T-helper 22 cell (primary cell): ENCODE data around the gene ARHGEF1.
"Not testable (repeated sequence)": the region's sequence is repeated elsewhere in the genome, so short reads cannot be mapped to it uniquely, and the experiment has no call there.

Experiments used
- DNase-seq: peaks from one replicate; pipeline ENCODE4 v3.0.0-alpha.2; 2020; ENCODE audit warnings: low read depth

Gene ARHGEF1

GRCh38 chr19:41930926-41931592 is 48.1 kb downstream of the ARHGEF1 start:
- DNase-seq, result no peak

DNA sequence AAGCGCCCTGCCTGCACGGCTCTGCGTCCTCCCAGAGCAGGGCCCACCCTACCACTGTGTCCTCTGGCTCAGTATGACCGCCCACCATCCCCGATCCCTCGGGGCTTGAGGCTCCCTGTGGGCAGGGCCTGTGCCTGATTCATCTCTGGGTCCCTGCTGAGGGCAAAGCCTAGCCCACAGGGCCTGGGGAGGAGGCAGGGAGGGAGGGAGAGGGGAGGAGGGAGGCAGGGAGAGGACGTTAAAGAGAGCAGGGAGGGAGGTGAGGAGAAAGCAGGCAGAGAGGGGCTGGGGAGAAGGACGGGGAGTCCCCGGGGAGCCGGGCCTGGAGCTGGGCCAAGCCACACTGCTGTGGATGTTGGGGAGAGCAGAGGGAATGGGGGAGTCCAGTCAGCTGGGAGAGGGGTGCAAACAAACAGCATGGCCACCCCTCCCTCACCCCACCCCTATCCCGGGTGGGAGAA is 49.3 kb downstream of the ARHGEF1 start:
- DNase-seq, result no peak

GRCh38 chr19:41932720-41933332 is 49.8 kb downstream of the ARHGEF1 start:
- DNase-seq, result no peak

- no peak for DNase-seq
These were observed 50.9 kb downstream of the ARHGEF1 start for GRCh38 chr19:41933693-41934426.

- DNase-seq, result peak; percentile 50
These were observed 51.9 kb downstream of the ARHGEF1 start for GRCh38 chr19:41934849-41935374.

DNA sequence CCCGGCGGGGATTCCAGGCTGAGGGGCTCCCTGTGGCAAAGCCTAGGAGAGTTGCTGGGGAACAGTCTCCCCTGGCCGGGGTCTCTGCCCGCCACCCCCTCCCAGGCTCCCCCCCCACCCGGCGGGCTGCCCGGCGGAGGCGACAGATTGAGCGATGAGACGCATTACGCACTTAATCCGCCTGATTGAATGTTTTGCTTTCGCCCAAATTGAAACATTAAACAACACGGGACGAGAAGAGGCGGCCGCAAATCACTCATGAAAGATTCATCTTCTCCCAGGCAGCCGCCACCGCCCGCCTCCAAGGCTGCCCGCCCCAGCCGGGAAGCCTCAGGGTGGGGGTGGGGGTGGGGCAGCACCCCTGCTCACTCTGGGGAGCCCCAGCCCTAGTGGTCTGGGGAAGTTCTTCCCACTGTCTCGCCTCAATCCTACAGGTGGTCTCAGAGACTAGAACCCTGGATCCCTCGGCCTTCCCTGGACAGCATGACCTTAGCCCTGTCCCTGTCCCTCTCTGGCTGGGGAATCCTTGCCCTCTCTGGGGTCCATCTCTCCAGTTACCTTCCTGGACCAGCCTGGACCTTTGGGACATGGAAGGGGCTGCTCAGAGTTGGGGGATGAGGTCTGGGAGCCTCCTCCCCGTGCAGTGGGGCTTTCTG is 52.9 kb downstream of the ARHGEF1 start:
- DNase-seq, result no peak

- no peak for DNase-seq
These were observed 53.4 kb downstream of the ARHGEF1 start for GRCh38 chr19:41936416-41936850.

- no peak for DNase-seq
These were observed 54.0 kb downstream of the ARHGEF1 start for GRCh38 chr19:41936961-41937360.

DNA sequence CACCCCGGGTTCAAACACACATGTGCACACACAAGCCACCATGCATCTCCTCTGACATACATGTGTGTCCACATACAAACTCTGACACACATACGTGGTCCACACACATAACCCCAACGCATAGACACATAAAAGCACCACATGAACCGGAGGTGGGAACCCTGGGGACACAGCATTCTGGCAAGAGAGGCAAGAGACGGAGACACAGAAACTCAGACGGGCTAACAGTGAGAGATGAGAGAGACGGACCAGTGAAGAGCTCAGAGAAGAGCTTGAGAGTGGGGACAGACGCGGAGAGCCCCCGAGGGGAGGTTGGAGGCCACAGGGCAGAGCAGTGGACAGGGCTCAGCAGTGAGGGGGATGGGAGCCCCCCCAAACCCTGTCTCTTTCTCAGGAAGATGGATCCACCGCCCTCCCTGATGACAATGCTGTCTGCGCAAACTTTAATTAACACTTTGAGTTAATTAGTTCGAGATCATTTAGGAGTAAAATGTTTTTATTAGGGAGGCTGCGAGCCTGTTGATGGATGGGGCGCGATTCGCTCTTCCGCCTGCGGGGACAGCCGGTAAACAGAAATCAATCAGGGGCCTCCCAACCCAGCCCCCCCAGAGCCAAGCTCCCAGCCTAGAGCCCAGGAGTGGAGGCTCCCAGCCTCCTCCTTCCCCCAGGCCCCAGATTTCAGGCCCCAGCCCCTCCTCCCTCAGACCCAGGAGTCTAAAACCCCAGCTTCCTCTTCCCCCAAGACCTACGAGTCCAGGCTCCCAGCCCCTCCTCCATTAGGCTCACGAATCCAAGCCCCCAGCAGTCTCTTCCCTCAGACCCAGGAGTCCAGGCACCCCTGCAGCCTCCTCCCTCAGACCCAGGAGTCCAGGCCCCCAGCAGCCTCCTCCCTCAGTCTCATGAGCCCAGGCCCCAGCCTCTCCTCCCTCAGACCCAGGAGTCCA is 54.8 kb downstream of the ARHGEF1 start:
- DNase-seq, result no peak

DNA sequence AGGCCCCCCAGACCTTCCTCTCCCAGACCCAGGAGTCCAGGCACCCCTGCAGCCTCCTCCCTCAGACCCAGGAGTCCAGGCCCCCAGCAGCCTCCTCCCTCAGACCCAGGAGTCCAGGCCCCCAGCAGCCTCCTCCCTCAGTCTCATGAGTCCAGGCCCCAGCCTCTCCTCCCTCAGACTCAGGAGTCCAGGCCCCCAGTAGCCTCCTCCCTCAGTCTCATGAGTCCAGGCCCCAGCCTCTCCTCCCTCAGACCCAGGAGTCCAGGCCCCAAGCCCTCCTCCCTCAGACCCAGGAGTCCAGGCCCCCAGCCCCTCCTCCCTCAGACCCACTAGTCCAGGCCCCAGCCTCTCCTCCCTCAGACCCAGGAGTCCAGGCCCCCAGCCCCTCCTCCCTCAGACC is 56.2 kb downstream of the ARHGEF1 start:
- not testable (repeated sequence) for DNase-seq

DNA sequence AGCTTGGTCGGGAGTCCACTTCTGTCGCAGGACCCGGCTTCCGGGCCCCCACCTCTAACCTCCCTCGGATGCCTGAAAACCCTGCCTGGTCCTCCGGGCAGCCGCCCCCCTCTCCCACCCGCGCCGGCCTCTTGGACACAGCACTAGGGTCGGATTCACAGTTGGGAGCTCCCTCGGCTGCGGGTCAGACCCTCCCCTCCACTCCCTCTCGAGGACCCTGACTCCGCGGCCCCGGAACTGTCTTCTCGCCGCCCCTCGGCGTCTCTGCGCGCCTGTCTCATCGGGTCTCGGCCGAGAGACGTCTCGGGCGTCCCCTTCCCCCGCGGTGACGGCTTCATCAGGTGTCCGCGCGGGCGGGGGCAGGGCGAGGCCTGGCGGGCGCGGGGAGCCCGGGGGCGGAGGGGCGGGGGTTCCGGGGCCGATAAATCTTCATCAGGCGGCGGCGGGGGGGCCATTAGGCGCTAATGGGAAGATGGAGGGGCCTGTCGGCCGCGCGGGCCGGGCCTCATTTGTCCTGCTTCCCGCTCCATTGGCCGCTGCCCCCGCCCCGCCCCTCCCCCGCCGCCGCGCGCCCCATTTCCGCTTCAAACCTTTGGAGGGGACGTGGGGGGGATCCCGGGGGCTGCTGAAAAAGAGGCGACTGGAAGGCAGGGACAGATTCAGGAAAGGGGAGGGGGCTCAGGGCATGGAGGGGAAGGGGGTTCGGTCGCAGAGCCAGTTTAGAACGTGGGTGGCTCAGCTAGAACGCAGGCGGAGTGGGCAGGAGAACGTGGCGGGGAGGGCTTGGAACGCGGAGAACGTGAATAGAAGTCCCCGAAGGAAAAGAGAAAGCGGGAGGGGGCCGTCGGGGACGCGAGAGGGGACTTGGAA is 57.1 kb downstream of the ARHGEF1 start:
- no peak for DNase-seq

DNA sequence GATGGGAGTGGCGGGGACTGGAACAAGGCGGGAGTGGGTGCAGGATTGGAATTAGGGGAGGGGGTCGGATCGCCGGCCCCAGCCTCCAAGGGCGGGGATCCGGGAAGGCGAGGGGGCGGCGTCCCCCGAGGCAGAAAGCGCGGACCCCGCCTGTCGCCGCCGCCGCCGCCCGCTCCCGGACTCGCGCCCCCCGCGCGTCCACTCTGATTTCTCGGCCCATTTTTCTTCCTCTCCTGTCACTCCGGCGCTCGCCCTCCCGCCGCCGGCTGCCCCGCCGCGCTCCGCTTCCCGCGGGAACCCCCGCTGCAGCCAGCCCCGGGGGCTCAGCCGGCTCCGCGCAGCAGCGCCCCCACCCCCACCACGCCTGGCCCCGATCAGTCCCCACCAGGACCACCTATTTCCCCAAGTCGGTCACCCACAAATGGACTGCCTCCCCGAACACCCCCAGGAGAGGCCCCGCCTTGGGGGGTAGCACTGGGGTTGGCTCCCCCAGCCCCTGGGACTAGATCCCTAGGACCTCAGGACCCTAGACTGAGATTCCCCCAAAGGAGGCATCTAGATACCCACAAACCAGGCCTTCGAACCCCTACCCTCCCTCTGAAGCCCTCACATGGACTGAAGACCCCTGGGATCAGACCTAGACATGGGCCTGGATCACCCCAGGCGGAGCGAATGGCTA is 57.9 kb downstream of the ARHGEF1 start:
- no peak for DNase-seq

GRCh38 chr19:41941410-41942202 is 58.6 kb downstream of the ARHGEF1 start:
- DNase-seq, result no peak

- no peak for DNase-seq
These were observed 61.4 kb downstream of the ARHGEF1 start for GRCh38 chr19:41944336-41944735.

DNA sequence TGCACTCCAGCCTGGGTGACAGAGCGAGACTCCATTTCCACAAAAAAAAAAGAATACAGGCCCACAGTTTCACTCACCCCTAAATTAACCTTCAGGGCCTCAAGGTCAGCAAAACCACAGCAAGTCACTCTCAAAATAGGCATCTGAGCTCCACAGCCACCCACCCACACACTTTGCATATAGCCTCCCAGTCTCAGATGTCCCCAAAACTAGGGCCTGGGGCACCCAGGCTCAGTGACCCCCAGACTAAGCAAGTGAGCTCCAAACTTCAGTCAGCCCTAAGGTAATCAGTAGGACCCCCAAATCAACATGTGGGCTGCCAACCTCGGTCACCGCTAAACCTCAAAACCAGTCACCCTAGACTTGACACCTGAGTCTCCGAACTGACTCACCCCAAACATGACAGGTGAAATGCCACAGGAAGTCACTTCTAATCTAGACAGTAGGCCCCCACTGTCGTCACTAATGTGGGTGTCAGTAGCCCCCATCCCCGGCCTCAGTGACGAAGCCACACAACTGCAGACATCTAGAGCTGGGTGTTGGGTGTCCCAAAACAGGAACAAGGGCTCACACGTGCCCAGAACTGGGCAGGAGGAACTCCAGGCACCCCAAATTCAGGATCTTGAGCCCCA is 62.3 kb downstream of the ARHGEF1 start:
- peak; percentile 93 for DNase-seq

GRCh38 chr19:41947091-41947490 is 64.1 kb downstream of the ARHGEF1 start:
- no peak for DNase-seq

DNA sequence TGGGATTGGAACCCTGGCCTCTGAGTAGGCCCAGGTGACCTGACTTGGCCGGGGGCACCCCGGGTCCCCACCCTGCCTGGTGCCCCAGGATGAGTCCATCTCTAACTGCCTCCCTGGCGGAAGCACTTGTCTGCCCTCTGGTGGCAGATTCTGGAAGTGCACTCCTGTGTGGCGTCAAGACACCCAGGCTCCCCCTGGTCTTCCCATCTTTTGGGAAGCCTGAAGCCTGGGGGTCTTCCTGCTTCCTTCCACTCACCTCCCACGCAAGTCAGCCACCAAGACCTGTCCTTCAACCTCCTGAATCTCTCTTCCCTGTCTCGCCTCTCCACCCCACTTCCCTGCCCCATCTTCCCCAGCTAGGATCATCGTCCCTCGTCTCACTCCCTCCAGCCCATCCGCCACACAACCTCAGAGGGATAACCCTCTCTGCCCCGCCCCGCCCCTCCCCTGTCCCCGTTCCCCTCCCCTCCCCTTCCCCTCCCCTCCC is 68.7 kb downstream of the ARHGEF1 start:
- DNase-seq, result peak; percentile 52

- DNase-seq, result no peak
These were observed 72.5 kb downstream of the ARHGEF1 start for GRCh38 chr19:41955521-41955920.
